CD14-positive monocyte (primary cell): Measurements from ENCODE around the gene PPP1R2. TPM values are rescaled to one million over a fixed set of nuclear protein-coding genes. Genes with fewer than 3 reads are reported as not detected.

Experiments used
- DNase-seq, 3 donors: peaks; one replicate each; pipeline ENCODE4 v3.0.0-alpha.2; 2011 to 2022
- H2AFZ ChIP-seq: 2 replicates; pipeline ENCODE4 v1.6.0; 2012; ENCODE audit warnings: mild to moderate bottlenecking, low read depth, low read length, inconsistent platforms; ENCODE audit not compliant: insufficient read depth, poor library complexity, severe bottlenecking
- H3K27ac ChIP-seq, 2 donors: 1 replicate in 1 of 2; 2 replicates in 1 of 2; pipeline ENCODE4 v1.5.1; 2012 to 2013; ENCODE audit warnings: low read length in 2 of 2, control low read depth in 1 of 2, inconsistent platforms in 1 of 2, low read depth in 1 of 2, mild to moderate bottlenecking in 1 of 2
- H3K27me3 ChIP-seq, 2 donors: one replicate each; pipeline versions ENCODE4 v1.6.0 to v1.6.1; 2011 to 2013; ENCODE audit warnings: low read length in 2 of 2; ENCODE audit not compliant: control insufficient read depth in 2 of 2, insufficient read depth in 2 of 2
- H3K36me3 ChIP-seq, 2 donors: replicated peaks in 1 of 2; 1 replicate in 1 of 2; 2 replicates in 1 of 2; pipeline versions ENCODE4 v1.5.1 to v1.6.1; 2012 to 2013; ENCODE audit warnings: low read length in 2 of 2, control low read depth in 1 of 2, inconsistent platforms in 1 of 2, mild to moderate bottlenecking in 1 of 2; ENCODE audit not compliant: insufficient read depth in 2 of 2, control insufficient read depth in 1 of 2
- H3K4me1 ChIP-seq, 2 donors: 1 replicate in 1 of 2; 2 replicates in 1 of 2; pipeline versions ENCODE4 v1.5.1 to v1.6.1; 2012 to 2013; ENCODE audit warnings: low read length in 2 of 2, control low read depth in 1 of 2, inconsistent platforms in 1 of 2, mild to moderate bottlenecking in 1 of 2, moderate library complexity in 1 of 2; ENCODE audit not compliant: insufficient read depth in 2 of 2, control insufficient read depth in 1 of 2
- H3K4me2 ChIP-seq: replicated peaks from 2 replicates; pipeline ENCODE3; 2012; ENCODE audit warnings: low read length, moderate library complexity, mild to moderate bottlenecking; ENCODE audit not compliant: poor library complexity, severe bottlenecking; ENCODE audit errors: extremely low read depth
- H3K4me3 ChIP-seq, 3 experiments: fragments of 200-600 bp in 1 of 3; sonication (generic) in 1 of 3; replicated peaks in 1 of 3; 1 replicate in 2 of 3; 2 replicates in 1 of 3; pipeline ENCODE4 v1.5.1; 2011 to 2013; ENCODE audit warnings: low read length in 3 of 3, mild to moderate bottlenecking in 3 of 3, control low read depth in 2 of 3, low read depth in 2 of 3, inconsistent platforms in 1 of 3, moderate library complexity in 1 of 3
- H3K79me2 ChIP-seq: 2 replicates; pipeline ENCODE4 v1.6.0; 2012; ENCODE audit warnings: mild to moderate bottlenecking, control low read depth, inconsistent platforms, low read length, moderate library complexity; ENCODE audit not compliant: insufficient read depth
- H3K9ac ChIP-seq: 2 replicates; pipeline ENCODE4 v1.6.0; 2017; ENCODE audit warnings: low read length, mild to moderate bottlenecking; ENCODE audit not compliant: insufficient read depth, poor library complexity, severe bottlenecking
- H3K9me3 ChIP-seq, 2 donors: replicated peaks in 1 of 2; 1 replicate in 1 of 2; 2 replicates in 1 of 2; pipeline versions ENCODE4 v1.5.1 to v1.6.1; 2012 to 2013; ENCODE audit warnings: low read length in 2 of 2, control low read depth in 1 of 2; ENCODE audit not compliant: control insufficient read depth in 1 of 2, insufficient read depth in 1 of 2
- H4K20me1 ChIP-seq: 2 replicates; pipeline ENCODE4 v1.6.0; 2012; ENCODE audit warnings: mild to moderate bottlenecking, low read length, control low read depth, moderate library complexity; ENCODE audit not compliant: insufficient read depth
- H3K27ac Mint-ChIP-seq, 7 donors: one replicate each; pipeline ENCODE4 v1.8.0; 2020; ENCODE audit warnings: mild to moderate bottlenecking in 7 of 7, mixed read lengths in 7 of 7, moderate library complexity in 6 of 7, inconsistent platforms in 2 of 7
- H3K27me3 Mint-ChIP-seq, 3 donors: one replicate each; pipeline ENCODE4 v1.8.0; 2021 to 2022; ENCODE audit warnings: low read depth in 3 of 3, mild to moderate bottlenecking in 3 of 3, mixed read lengths in 3 of 3, moderate library complexity in 3 of 3, inconsistent platforms in 1 of 3
- H3K36me3 Mint-ChIP-seq, 2 donors: one replicate each; pipeline ENCODE4 v1.8.0; 2020; ENCODE audit warnings: mixed read lengths in 2 of 2, inconsistent platforms in 1 of 2, mild to moderate bottlenecking in 1 of 2
- H3K4me1 Mint-ChIP-seq: one replicate; pipeline ENCODE4 v1.8.0; 2020; ENCODE audit warnings: mild to moderate bottlenecking, mixed read lengths
- H3K4me3 Mint-ChIP-seq, 2 donors: one replicate each; pipeline ENCODE4 v1.8.0; 2020; ENCODE audit warnings: mild to moderate bottlenecking in 2 of 2, mixed read lengths in 2 of 2, moderate library complexity in 1 of 2
- H3K9me3 Mint-ChIP-seq, 7 donors: one replicate each; pipeline ENCODE4 v1.8.0; 2020 to 2022; ENCODE audit warnings: mixed read lengths in 7 of 7, mild to moderate bottlenecking in 6 of 7, moderate library complexity in 6 of 7, inconsistent platforms in 2 of 7
- WGBS: methylation state at CpG from one replicate; pipeline ENCODE4 v1.1.5; 2013; ENCODE audit warnings: missing lambda C conversion rate; ENCODE audit not compliant: insufficient coverage; 5-methylcytosine and 5-hydroxymethylcytosine counted together
- intact Hi-C, 2 donors: fragments of 100-400 bp; cut with micrococcal nuclease; formaldehyde crosslinking; loops; one replicate each; pipeline versions ENCODE4 v1.15.0 to v1.15.1; 2023
- polyA plus RNA-seq, 3 donors: library from polyadenylated mRNA; depleted of rRNA in 1 of 3; unstranded in 2 of 3; stranded (reverse) in 1 of 3; fragments of 300-500 nt in 2 of 3; fragments of >200 nt in 1 of 3; fragmentation: Illumina TruSeq in 2 of 3; gene quantifications; 1 replicate in 2 of 3; 2 replicates in 1 of 3; pipeline ENCODE4 v1.2.3, GENCODE V29; 2012 to 2021
- TF ChIP-seq, protein P1 (sequence below): fragments of 200-600 bp; IDR thresholded peaks from one replicate; pipeline ENCODE4 v1.8.0; 2022; ENCODE audit warnings: antibody characterized with exemption, mild to moderate bottlenecking

Gene PPP1R2
- polyA plus RNA-seq, 3 donors, result 21.0 to 121 (median 118) TPM

DNA sequence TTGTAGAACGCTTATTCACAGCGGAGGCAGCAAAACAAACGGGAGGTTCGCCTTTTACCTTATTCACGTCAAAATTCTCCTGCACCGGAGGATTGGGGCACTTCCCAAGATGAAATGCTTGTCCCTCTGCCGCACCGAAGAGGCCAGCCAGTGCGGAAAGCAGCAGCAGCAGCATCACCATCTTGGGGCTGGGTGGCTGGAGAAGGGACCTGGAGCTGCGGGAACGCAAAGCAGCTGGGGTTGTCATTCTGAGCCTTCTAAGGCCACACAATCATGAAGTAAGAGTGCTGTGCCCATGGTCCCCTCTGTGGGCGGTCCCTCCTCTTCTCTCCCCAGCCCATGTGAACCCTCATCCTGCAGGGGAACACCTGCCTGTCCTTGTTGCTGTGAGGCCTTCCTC is 36.2 kb upstream of the PPP1R2 start:
- Histone ChIP-seq H3K4me1 (no peaks in the 10 kb centered on the region), H3K9me3 (no peaks in the 10 kb centered on the region), H3K4me2 (no peak overlapping the region), H3K27me3 (peaks cover 5 to 28% of the 10 kb centered on the region in 2 donors), H3K79me2 (no peaks in the 10 kb centered on the region), H3K27ac (no peak overlapping the region), H3K9ac (no peak overlapping the region), H4K20me1 (no peaks in the 10 kb centered on the region), H3K36me3 (no peaks in the 10 kb centered on the region), H2AFZ (no peak overlapping the region), H3K4me3 (no peak overlapping the region)
- Mint-ChIP-seq H3K36me3 (no peaks in the 10 kb centered on the region), H3K9me3 (peaks cover 0 to 7% (median 0%) of the 10 kb centered on the region in 7 donors), H3K4me3 (no peak overlapping the region), H3K4me1 (peaks cover 11% of the 10 kb centered on the region), H3K27ac (no peak overlapping the region), H3K27me3 (peaks cover 29 to 50% (median 39%) of the 10 kb centered on the region in 3 donors)
- no peak for DNase-seq
- intact Hi-C loops, result no loop called here
- TF ChIP-seq, protein P1, sequence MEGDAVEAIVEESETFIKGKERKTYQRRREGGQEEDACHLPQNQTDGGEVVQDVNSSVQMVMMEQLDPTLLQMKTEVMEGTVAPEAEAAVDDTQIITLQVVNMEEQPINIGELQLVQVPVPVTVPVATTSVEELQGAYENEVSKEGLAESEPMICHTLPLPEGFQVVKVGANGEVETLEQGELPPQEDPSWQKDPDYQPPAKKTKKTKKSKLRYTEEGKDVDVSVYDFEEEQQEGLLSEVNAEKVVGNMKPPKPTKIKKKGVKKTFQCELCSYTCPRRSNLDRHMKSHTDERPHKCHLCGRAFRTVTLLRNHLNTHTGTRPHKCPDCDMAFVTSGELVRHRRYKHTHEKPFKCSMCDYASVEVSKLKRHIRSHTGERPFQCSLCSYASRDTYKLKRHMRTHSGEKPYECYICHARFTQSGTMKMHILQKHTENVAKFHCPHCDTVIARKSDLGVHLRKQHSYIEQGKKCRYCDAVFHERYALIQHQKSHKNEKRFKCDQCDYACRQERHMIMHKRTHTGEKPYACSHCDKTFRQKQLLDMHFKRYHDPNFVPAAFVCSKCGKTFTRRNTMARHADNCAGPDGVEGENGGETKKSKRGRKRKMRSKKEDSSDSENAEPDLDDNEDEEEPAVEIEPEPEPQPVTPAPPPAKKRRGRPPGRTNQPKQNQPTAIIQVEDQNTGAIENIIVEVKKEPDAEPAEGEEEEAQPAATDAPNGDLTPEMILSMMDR, result no peak
- 96% methylated on average over 10 of the region's 12 CpGs for WGBS

DNA sequence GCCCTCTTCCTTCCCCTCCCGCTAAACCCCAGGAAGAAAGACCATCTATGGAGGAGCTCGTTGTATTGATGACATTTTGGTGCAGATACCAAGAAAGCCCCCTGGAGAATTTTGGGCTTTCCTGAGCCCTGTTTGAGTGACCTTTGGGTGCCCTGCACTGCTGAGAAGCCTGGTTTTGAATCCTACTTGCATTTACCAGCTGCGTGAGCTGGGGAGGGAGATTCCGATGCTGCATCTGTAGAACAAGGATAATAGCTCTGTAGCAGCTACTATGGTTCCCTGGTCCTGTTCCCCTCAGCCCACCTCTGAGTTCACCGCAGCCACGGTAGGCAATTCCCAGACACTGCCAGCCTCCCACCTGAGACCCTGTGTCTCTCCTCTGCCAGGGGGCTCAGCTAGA is 35.4 kb upstream of the PPP1R2 start:
- no peaks in the 10 kb centered on the region for H3K4me1 ChIP-seq
- Mint-ChIP-seq H3K27me3 (peaks cover 26 to 45% (median 36%) of the 10 kb centered on the region in 3 donors), H3K9me3 (peaks cover 0 to 5% (median 0%) of the 10 kb centered on the region in 7 donors), H3K4me3 (no peak overlapping the region), H3K4me1 (peaks cover 9% of the 10 kb centered on the region), H3K27ac (no peak overlapping the region), H3K36me3 (no peaks in the 10 kb centered on the region)
- no peaks in the 10 kb centered on the region for H3K79me2 ChIP-seq
- DNase-seq, result no peak
- no peak overlapping the region for H3K4me3 ChIP-seq
- peaks cover under 1 to 23% of the 10 kb centered on the region in 2 donors for H3K27me3 ChIP-seq
- no peaks in the 10 kb centered on the region for H4K20me1 ChIP-seq
- H3K27ac ChIP-seq, result no peak overlapping the region
- no peak overlapping the region for H3K9ac ChIP-seq
- no peak overlapping the region for H3K4me2 ChIP-seq
- no peaks in the 10 kb centered on the region for H3K9me3 ChIP-seq
- TF ChIP-seq, protein P1, result no peak
- H3K36me3 ChIP-seq, result no peaks in the 10 kb centered on the region
- intact Hi-C loops, result no loop called here
- WGBS, result 96% methylated on average over 3 of the region's 6 CpGs
- H2AFZ ChIP-seq, result no peak overlapping the region
